NCI-H510A treated with DMSO at 0.1 percent for 48 hours (cell line): ENCODE data around the gene CHRNA10.

Source experiments
- DNase-seq: peaks from one replicate; lab custom pipeline; 2025; lab: John Stamatoyannopoulos, UW

CHRNA10 gene

GRCh38 chr11:3671334-3672254 is at the start of gene CHRNA10:
CHRNA10 (minus strand) TSS chr11:3671384; CDS start chr11:3671312, 72 bp downstream.
- peak; percentile 0 for DNase-seq

DNA sequence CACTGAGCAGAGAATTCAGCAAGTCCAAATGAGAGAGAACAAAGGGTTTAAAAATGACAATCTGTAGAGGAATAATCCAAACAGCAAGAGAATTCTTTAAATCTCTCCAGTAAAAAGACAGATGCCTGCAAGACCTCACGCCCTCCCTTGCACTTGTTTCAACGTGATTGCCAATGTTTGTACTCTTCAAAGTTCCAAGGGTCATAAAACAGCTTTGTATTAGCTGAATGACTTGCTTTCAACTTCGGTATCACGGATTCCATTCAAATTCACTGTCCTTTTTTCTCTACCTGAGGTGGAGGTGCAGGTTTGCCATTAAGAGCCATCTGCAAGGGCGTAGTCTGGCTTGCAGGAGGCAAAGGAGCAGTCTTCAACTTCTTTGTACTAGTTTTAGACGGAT is 41.1 kb upstream of the CHRNA10 start:
- no peak for DNase-seq

GRCh38 chr11:3710485-3711259 is 39.5 kb upstream of the CHRNA10 start:
- DNase-seq: no peak

GRCh38 chr11:3709977-3710376 is 38.8 kb upstream of the CHRNA10 start:
- DNase-seq: no peak

GRCh38 chr11:3707176-3707575 is 36.0 kb upstream of the CHRNA10 start:
- DNase-seq: no peak

DNA sequence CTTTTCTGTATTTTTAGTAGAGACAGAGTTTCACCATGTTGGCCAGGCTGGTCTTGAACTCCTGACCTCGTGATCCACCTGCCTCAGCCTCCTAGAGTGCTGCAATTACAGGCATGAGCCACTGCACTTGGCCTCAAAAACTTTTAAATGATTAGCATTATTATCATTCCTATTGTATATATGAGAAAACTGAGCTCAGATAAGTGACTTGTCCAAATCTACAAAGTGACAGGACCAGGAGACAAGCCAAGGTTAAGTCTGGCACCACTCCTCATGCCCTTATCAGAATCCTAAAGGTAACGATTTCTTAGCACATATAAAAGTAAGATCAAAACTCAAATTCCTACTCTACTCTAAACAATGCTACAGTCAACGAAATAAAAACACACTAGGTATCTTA is 32.2 kb upstream of the CHRNA10 start:
- no peak for DNase-seq

DNA sequence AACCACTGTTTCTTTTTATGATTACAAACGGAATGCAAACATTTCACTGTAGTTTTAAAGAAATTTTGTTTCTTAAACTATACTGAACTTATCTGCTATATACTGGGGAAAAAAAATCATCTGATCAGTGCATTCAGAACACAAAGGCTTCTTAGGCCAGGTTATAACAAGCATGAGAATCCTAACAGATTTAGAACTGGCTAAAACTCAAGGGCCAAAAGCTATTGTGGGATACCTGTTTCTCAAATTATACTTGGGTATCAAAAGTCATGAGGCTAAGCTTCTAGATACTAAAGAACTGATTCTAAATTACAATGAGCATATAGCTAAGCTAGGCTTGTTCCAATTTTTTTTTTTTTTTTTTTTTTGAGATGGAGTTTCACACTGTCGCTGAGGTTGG is 29.7 kb upstream of the CHRNA10 start:
- DNase-seq: no peak

GRCh38 chr11:3700410-3700809 is 29.2 kb upstream of the CHRNA10 start:
- no peak for DNase-seq

DNA sequence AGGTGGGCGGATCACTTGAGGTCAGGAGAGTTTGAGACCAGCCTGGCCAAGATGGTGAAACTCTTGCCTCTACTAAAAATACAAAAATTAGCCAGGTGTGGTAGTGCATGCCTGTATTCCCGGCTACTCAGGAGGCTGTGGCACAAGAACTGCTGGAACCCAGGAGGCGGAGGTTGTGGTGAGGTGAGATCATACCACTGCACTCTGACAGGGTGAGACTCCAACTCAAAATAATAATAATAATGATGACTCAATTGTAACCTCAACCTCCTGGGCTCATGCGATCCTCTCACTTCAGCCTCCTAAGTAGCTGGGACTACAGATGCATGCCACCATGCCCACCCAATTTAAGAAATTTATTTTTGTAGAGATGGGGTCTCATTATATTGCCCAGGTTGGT is 15.6 kb upstream of the CHRNA10 start:
- DNase-seq: no peak

- DNase-seq: peak; percentile 9
Measured at GRCh38 chr11:3685923-3686322, 14.7 kb upstream of the CHRNA10 start.

DNA sequence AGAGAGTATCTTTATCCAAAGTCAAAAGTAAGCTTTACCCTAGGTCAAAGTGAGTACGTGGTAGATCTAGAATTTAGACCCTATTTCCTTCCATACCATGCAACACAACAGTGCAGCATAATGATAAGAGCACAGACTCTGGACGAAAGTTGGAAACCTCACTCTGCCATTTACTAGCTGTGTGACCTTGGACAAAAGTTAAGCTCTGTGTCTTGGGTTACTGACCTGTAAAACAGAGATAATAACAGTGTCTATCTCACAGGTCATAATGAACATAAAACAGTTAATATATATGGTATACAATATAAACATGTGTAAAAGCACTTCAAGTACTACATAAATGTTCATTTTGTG is 13.6 kb upstream of the CHRNA10 start:
- DNase-seq: no peak

DNA sequence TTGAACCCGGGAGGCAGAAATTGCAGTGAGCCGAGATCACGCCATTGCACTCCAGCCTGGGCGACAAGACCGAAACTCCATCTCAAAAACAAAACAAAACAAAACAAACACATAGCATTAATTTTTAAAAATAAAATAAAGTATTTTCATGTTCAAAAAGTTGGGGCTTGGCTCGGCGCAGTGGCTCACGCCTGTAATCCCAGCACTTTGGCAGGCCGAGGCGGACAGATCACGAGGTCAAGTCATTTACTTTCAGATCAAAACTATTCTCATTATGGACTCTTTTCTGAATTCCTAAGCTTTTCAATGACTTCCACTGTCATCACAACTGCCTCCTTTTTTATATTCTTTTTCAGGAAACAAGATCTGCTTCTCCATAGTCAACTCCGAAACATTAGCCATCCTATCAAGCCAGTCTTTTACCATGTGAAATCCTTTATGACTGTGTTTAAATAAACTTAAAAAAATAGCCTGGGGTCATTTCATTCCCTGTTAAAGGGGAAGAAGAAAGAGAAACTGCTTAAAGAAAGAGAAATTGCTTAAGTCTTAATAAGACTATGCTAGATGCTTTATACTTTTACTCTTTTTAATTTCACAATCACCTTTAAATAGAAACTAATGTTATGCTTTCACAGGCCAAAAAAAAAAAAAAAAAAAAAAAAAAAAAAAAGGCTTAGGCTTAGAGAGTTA is 13.1 kb upstream of the CHRNA10 start:
- DNase-seq: no peak

DNA sequence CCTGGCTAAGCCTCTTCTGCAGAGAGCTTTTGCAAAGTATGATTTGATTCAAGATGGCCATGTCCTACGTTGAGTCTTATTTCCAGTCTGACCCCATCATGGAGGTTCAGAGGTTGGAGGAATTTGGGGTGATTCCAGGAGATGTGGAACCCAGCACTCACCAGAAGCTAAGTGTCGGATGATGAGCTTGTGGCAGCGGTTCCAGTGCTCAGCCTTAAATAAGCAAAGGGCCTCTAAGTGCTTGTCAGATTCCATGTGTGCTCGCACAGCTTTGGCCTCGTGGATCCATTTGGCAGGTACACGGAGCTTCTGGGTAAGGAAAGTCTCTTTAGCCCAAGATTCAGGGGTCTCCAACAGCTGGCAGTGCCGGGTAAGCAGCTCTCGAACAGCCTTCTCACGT is 11.9 kb upstream of the CHRNA10 start:
- DNase-seq: no peak

DNA sequence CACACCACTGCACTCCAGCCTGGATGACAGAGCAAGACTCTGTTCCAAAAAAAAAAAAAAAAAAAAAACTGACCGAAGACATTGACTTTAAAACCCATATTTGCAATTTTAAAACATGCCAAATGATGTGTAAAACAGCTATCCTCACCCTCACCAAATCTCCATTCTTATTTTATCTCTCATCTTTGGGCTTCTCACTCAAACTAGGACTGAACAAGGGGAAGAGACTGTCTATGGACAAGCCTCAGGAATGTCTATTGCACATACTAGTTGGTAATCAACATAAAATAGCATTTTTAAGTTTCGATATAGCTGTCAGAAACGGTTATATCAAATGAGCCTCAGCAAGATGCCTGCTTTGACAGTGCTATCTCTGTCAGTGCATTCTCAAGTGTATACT is 7.9 kb upstream of the CHRNA10 start:
- no peak for DNase-seq

DNA sequence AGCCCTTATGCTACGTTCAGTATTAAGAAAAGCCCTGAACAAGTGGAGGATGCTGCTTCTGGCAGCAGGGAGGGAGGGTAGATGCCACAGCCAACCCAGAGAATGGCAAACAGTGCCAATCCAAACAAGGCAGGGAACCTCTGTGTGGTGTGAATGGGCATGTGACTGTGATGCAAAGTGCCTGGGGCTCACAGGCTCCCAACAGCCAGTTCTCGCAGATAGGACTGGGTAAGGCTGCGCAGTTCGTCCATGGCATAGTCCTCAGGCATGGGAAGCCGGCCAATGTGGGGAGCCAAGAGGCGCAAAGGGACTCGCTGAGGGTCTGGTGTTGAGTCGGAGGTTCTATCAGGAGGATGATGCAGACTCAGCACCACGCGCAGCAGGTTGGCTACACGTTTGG is 4.8 kb upstream of the CHRNA10 start:
- no peak for DNase-seq

- no peak for DNase-seq
Measured at GRCh38 chr11:3674189-3674588, 3.0 kb upstream of the CHRNA10 start.

DNA sequence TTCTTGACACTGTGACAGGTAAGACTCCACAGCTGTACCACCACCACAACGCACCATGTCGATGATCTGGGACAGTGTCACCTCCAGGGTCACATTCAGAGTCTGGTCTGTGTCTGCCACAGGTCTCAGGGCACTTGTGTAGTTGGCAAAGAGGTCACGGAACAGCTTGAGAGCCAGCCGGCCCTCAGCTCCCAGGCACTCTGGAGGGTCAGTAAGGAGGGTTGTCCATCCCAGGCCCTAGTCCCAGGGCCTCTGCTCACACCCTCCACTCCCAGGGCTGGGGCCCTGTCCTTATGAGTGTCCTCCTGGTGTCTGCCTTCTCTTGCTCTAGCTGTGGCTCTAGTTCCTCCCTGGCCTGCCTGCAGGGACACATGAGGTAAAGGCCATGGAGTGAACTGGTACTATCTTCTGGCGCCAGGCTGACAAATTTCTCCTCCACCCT is 1.4 kb downstream of the CHRNA10 start:
- no peak for DNase-seq

DNA sequence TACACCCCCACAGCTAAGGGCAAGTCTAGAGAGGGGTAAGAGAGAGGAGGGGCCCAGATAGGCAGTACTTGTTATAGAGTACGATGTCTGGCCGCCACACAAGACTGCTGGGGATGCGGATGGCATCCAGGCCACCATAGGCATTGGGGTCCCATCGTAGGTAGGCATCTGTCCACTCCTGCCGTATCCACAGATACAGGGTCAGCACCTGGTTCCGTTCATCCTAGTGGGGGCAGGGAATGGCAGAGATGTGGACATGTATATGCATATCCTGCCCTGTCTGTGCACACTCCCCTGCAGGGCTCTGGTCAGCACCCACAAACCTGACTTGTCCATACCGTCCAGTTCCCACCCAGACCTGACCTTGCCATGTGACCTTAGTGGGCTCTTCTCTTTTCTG is 2.1 kb downstream of the CHRNA10 start:
- DNase-seq: no peak

GRCh38 chr11:3667149-3668035 is 3.8 kb downstream of the CHRNA10 start:
- DNase-seq: no peak

DNA sequence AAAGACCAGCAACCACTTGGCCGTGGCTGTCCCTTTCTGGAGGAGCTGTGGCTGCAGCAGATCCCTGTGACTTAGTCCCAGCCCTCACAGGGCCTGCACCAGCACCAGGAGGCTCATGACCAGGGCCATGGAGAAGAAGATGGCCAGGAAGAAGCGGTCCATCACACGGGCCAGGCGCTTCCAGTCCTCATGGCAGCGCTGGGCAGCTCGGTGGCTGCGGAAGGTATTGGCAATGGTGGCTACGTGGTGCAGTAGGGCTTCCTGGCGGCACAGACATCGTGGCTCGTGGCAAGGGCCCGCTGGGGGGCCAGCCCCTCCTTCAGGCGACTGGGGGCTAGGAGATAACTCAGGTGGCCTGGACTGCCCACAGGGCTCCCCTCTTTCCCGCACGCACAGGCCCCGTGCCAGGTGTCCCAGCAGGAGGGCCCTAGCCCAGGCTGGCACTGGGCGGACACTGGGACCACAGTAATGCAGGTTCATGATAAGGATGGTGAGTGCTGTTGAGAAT is 5.1 kb downstream of the CHRNA10 start:
- no peak for DNase-seq

GRCh38 chr11:3665336-3666022 is 5.7 kb downstream of the CHRNA10 start:
- DNase-seq: no peak
